SH-SY5Y (cell line): ENCODE measurements around the gene EFHD1.

ENCODE experiments used
- GATA2 ChIP-seq: IDR thresholded peaks from 2 replicates; pipeline ENCODE4 v1.6.1; 2011; ENCODE audit warnings: mild to moderate bottlenecking, low read depth, low read length
- GATA3 ChIP-seq: IDR thresholded peaks from 2 replicates; pipeline ENCODE4 v1.6.1; 2011; ENCODE audit warnings: low read depth, mild to moderate bottlenecking, low read length, moderate library complexity

Gene EFHD1

GRCh38 chr2:232632229-232632903 lies 1.0 kb upstream of the EFHD1 start:
- TF ChIP-seq GATA2, result no peak
- TF ChIP-seq GATA3, result no peak

DNA sequence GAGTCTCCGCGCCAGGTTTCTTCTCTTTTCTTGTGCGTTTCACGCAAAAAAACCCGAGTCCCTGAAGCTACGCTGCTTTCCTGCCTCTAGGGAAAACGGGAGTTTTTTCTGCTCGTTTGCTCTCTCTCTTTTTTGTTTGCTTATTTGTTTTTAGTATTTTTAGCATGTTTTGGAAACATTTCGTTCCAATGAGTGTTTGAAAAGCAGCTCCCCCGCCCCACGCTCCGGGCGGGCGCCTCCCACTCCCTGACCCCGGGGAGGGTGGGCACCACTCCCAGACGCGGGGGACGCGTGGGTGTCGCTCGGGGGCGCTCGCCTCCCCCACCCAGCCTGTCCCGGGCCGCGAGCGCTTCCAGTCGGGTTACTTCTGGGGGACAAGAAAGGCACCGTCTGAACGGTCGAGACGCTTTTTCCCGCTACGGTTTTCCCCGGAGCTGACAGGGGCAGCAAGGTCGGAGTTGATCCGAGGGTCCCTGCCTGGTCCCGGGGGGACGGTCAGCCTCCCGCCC lies 446 bp upstream of the EFHD1 start:
- TF ChIP-seq GATA2 (no peak), GATA3 (no peak)

DNA sequence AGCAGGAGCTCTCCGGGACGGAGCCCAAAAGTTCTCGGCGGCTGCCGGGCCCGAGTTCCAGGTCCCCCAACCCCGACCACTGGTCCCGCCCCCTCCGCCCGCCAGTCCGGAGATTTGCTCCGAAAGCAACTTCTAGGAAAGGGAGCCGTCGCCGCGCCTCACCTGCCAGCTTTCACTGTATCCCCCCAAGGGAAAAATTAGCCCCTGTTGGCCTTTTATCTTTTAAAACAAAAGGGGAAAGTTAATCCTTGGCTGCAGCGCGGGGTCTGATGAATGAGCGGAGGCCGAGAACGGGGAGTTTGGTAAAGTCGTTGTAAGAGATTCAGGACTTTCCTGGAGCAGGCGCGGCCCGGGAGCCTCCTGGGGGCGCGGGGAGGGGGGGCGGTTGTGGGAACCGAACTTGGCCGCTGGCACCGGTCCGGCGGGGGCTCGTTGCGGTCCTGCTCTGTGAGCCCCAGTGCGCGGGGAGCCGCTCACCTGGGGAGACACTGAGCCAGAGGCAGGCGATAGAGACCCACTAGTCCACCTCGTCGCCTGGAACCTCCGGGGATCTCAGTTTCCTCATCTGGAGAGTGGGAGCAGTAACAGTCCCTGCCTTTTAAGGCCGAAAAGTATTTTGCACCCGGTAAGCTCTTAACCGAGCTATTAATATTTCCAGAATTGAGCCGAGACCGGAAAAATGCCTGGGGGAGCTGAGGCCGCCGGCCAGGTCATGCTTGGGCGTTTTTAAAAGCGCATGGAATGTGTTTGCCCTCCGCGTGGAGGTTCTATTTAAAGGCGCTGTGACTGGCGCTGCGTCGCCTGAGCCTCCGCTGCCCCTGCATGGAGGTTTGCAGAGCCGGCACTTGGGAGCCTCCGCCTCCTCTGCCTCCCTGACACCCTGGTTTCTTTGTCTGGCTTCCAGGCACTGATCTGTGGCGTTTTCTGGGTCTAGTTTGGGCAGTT lies 1.1 kb downstream of the EFHD1 start:
- TF ChIP-seq GATA3 (no peak), GATA2 (no peak)

DNA sequence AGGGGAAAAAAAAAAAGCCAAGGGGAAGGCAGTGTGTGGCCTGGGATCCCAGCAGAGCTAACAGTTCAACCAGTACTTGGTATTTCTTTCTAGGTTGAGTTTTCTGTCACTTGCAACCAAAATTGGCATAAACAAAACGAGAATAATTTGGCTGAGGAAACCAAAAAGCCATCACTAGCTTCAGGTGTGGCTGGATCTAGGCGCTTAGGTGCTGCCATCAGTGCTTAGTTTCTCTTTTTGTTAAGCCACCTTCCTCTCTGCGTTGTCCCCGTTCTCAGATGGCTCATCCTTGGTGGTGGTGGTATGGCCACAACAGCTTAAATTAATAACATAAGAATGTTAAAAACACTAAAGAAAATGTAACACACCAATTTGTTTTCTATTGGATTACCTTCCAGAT lies 2.4 kb downstream of the EFHD1 start:
- TF ChIP-seq GATA2 (no peak), GATA3 (no peak)

DNA sequence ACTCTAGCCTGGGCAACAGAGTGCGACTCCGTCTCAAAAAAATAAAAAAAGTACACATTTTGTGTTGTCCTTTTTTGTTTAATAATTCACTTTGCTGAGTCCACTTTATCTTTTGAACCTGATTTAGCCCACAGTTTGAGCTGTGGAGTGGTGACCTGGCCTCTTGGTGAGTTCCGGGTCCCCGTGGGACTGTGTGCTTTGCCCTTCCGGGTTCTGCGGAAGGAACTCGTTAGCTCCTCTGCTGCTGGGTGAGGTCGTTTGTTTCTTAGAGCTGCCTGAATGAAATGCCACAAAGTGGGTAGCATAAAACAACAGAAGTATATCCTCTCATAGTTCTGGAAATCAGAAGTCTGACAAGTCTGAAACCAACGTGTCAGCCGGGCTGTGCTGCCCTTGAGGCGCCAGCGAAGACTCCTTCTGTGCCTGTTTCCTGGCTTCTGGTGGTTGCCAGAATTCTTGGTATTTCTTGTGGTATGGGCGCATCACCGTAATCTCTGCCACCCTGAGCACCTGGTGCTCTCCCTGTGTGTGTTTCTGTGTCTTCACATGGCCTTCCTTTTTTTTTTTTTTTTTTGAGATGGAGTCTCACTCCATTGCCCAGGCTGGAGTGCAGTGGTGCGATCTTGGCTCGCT lies 3.5 kb downstream of the EFHD1 start:
- TF ChIP-seq GATA3 (no peak), GATA2 (no peak)

DNA sequence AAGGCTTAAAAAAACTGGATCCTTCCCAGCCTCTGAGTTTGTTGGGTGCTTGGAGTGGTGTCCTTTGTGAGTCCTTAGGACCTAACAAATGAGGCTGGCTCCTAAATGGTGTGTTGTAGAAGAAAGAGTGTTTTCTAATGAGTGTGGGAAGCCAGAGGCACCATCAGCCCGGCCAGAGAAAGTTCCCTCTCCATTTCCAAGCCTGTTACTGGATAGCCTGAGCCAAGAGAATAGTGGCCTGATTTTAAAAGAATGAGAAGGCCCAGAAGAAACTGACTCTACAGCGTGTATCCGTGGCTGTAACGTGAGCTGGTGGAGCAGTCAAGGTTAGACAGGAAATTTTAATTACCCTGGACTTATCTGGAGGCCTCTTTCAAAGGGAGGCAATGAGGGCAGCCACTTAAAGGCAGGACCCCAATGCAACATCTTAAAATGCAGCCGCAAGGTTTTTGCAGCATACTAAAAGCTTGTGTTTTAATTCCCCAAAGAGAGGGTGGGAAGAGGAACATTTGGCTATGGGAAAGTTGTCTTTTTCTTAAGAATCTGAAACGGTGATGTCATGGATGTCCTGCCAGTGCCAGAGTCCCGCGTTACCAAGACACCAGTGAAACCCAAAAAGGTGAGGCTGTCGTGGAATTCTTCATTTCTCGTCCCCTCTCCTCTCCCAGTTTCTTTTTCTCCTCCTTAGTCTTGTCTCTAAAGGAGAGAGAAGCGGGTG lies 4.6 kb downstream of the EFHD1 start:
- TF ChIP-seq GATA3 (no peak), GATA2 (no peak)

DNA sequence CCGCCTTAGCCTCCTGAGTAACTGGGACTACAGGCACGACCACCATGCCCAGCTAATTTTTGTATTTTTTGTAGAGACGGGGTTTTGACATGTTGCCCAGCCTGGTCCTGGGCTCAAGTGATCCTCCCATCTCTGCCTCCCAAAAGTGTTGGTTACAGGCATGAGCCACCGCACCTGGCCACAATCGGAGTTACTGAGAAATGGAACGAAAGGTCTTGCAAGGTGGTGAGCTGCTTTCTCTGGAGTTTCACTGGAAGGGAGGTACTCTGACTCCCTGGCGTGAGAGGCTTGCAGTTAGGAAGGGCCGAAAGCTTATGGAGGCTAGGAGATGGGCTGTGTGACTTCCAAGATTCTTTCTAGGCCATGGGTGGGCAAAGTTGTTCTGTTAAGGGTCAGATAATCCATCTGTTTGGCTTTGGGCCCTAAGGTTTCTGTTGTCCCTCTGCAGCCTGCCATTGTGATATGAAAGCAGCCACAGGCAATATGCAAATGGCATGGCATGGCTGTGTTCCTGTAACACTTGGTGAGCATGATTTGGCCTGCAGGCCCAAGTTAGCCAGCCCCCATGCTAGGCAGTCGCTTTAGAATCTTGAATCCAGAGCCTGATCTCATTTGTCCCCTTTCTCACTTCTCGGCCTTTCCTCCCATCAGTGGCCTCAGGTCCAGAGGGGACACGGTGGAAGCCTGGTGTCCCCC lies 7.9 kb downstream of the EFHD1 start:
- TF ChIP-seq GATA2 (no peak), GATA3 (no peak)

DNA sequence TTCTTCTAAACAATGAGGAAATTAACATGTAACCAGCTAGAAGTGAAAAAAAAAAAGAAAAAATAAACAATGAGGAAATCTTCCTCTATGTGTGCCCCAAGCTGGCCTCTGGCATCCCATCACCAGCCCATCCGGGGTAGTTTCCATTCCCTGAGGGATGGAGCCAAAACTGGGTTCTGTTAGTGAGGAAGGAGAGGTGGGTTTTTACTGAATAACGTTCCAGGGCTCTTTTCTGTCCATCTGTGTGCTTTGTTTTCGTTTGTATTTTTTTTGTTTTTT lies 9.7 kb downstream of the EFHD1 start:
- TF ChIP-seq GATA2 (no peak), GATA3 (no peak)

GRCh38 chr2:232643813-232644347 lies 10.5 kb downstream of the EFHD1 start:
- TF ChIP-seq GATA2 (no peak), GATA3 (no peak)

DNA sequence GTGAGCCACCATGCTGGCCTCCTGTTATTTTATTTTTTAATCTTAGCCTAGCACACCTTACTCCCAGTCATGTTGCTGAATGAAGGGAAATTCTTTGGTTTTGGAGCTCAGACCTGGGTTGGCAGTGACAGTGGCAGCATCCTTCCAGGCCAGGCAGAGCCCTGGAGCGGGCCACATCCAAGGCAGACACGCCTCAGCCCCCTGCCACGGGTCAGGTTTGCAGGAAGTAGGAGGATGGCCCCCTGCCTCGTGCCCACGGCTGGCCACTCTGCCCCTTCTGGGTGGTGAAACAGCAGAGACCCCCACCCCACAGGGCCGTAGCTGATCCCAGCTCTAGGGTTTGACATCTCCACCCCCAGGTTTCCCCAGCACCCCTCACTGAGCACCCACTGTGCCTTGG lies 11.7 kb downstream of the EFHD1 start:
- TF ChIP-seq GATA3 (no peak), GATA2 (no peak)

DNA sequence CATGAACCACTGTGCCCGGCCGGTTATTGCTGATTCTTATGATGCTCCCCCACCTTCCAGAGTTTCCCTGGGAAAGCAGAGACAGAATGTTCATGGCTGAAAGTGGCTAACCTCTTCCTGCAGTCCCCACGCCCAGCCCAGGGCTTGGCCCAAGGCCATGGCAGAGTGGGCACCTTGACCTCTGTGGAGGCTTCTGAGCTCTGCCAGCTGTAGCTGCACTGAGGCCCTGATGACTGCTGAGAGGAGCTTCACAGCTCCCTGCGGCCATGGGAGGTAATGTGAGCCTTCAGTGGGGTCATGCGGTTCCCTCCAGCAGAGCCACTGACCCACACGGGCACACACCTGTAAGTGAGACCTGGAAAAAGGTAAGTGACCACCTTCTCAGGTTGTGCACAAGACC lies 13.3 kb downstream of the EFHD1 start:
- no peak for TF ChIP-seq GATA3

DNA sequence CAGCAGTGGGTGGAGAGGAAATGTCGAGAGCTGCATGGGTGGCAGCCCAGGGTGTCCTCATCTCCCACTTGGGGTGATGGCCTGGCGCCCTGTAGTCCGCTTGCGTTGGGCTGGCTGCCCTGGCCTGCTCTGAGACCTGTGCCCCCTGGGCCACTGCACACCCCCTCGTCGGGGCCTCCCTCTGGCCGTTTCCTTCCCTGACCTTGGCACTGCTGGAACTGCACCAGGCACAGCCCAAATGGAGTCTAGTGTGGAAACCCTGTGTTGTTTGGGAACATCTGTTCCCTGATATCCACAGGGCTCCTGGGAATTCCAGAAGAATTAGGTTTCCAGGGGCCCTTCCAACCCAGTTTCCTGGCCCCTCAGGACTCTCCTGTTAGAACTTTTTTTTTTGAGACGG lies 13.9 kb downstream of the EFHD1 start:
- no peak for TF ChIP-seq GATA2
- no peak for TF ChIP-seq GATA3

DNA sequence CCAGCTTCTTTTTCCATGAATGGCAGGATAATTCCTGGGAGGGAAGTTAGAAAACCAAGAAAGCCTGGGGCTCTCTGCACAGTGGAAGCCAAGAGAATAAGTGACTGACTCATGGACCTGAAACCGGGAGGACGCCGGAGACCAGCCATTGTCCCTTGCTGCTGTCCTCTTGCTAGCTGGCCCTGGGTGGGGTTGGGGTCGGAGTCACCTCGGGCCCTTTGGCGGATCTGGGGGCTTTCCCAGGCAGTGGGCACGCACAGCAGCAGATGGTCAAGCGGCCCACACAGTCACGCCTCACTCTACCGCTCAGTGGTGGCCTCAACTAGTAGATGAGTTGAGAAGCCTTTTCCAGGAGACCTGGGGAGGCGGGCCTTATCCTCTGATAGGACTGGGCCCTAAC lies 15.6 kb downstream of the EFHD1 start:
- no peak for TF ChIP-seq GATA2
- TF ChIP-seq GATA3, result no peak
